MM.1S (cell line): ENCODE measurements around the gene SLC13A3.

Experiments
- EZH2phosphoT487 ChIP-seq: fragments of 300-600 bp; sonication (generic); IDR thresholded peaks from 2 replicates; pipeline ENCODE4 v1.6.1; 2018; ENCODE audit warnings: antibody characterized with exemption, low read length
- TF ChIP-seq, protein P1 (sequence below): fragments of 300-600 bp; sonication (generic); IDR thresholded peaks from 2 replicates; pipeline ENCODE4 v1.5.1; 2016; ENCODE audit warnings: antibody characterized with exemption, low read length, mixed read lengths

DNA sequence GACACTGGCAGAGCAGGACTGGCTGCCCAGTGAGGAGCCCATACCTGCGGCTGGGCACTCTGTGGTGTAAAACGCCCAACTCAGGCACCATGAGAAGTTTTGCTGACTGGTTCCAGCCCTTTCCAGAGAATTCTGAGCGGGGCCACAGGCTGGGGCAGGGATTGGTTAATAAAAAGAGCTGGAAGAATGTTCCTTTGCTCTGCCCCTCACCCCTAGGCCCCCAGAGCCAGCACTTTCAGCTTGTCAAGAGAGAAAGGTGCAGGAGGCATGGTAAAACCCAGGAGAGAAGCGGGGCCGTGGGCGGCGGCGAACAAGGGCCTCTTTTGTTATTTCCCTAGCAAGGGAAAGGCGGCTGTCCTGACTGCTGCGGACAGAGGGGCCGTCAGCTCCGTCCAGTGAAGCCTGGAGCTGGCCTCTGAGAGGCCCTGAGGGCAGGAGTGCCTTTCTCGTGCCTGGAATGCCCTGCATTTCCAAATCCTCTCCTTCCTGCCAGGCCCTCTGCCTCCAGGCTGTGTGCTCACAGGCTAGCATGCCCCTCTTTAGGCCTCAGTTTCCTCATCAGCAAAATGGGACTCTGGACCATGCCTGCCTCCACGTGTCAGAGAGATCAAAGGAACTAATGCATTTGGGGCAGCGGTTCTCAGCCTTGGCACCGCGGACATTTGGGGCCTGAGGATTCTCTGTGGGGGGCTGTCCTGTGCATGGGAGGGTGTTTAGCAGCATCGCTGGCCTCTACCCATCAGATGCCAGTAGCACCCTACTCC, 12.9 kb downstream of the SLC13A3 start:
- TF ChIP-seq, protein P1, sequence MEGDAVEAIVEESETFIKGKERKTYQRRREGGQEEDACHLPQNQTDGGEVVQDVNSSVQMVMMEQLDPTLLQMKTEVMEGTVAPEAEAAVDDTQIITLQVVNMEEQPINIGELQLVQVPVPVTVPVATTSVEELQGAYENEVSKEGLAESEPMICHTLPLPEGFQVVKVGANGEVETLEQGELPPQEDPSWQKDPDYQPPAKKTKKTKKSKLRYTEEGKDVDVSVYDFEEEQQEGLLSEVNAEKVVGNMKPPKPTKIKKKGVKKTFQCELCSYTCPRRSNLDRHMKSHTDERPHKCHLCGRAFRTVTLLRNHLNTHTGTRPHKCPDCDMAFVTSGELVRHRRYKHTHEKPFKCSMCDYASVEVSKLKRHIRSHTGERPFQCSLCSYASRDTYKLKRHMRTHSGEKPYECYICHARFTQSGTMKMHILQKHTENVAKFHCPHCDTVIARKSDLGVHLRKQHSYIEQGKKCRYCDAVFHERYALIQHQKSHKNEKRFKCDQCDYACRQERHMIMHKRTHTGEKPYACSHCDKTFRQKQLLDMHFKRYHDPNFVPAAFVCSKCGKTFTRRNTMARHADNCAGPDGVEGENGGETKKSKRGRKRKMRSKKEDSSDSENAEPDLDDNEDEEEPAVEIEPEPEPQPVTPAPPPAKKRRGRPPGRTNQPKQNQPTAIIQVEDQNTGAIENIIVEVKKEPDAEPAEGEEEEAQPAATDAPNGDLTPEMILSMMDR, result no peak
- TF ChIP-seq EZH2phosphoT487, result no peak
